ENCODE measurements around the gene PRR15. TPM values are rescaled to one million over a fixed set of nuclear protein-coding genes. Genes with fewer than 3 reads are reported as not detected.

PRR15 gene, protein sequence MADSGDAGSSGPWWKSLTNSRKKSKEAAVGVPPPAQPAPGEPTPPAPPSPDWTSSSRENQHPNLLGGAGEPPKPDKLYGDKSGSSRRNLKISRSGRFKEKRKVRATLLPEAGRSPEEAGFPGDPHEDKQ
- not detected for total RNA-seq

DNA sequence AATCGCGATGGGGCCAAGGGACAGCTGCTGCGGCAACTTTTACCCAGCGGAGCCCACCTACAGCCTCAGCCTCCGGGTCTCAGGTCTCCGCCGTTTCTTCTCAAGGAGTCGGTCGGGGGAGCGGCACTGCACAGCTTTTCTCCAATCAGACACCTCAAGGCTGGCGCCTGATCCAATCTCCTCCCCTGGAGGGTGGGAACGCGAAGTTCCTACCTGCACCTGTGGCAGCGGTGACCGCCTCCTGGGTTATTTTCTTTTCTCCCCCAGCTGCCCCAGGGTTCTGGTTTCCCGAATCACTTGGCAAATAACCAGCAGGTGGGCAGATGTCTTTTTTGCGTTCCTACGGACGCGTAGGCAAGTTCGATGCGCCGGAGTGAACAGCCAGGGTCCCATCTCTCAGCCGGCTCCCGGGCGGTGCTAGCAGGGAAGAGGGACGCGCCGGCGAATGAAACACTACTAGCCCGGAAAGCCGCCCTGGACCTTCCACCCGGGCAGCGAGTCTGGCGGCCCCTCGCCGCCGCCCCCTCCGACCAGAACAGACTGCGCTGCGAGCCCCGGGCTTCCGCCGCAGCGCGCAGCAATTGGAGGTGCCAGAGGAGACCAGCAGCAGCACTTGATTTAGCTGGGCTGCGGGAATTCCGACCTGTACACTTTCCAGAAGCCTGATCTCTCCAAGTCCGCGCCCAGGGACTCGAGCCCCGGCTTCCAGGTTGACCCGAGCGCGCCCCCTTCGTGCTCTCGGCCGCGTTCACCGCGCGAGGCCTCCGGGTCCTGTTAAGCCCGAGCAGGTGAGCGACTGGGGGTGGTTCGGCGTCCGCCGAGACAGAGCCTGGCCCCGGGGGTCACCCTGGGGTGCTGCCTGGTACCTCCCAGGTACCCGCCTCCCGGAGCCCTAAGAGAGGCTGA is at the start of gene PRR15:
PRR15 (plus strand) TSS at position 246 of the 906 bp plus-strand sequence. CDS start 2,495 bp downstream, outside the sequence.

Other genes with a start within 250 kb of the PRR15 start
- under 1 TPM in 1 of 2 donors, not detected in 1; under 0.01 TPM for gene WIPF3, start 242.7 kb downstream of the PRR15 start, total RNA-seq

Measured in melanocyte of skin (primary cell).